ENCODE measurements around the gene CNOT10. TPM values are rescaled to one million over a fixed set of nuclear protein-coding genes. Genes with fewer than 3 reads are reported as not detected.
"Not testable (repeated sequence)": the region's sequence is repeated elsewhere in the genome, so short reads cannot be mapped to it uniquely, and the experiment has no call there.

The CNOT10 gene
- total and polyA plus RNA-seq, 2 donors (not counting 1 experiment from before 2014, with no cell fraction given): 17.5 to 28.6 TPM

GRCh38 chr3:32725721-32726120 is 40.7 kb downstream of the CNOT10 start:
- no peak overlapping the region for H3K27ac ChIP-seq (ENCODE audit: insufficient read depth, low read length)

GRCh38 chr3:32733631-32734229 is 48.7 kb downstream of the CNOT10 start:
- Histone ChIP-seq H3K79me2 (ENCODE audit: control insufficient read depth, insufficient read depth, low read length) (no peaks in the 10 kb centered on the region), H3K27me3 (ENCODE audit: control insufficient read depth, insufficient read depth, low read length) (no peaks in the 10 kb centered on the region), H3K36me3 (ENCODE audit: control insufficient read depth, insufficient read depth, low read length) (no peaks in the 10 kb centered on the region), H4K20me1 (ENCODE audit: control insufficient read depth, extremely low read depth, insufficient read depth, low read length) (peaks cover 2% of the 10 kb centered on the region), H3K4me2 (ENCODE audit: extremely low read depth, insufficient read depth, low read length) (no peak overlapping the region), H3K4me1 (ENCODE audit: control insufficient read depth, extremely low read depth, insufficient read depth, low read length) (no peaks in the 10 kb centered on the region), H3K9me3 (ENCODE audit: control insufficient read depth, insufficient read depth, low read depth, low read length) (no peaks in the 10 kb centered on the region), H2AFZ (ENCODE audit: low read length) (no peak overlapping the region), H3K4me3 (replicated peaks in 1 of 4; ENCODE audit: control extremely low read depth in 1 of 4, insufficient read depth in 1 of 4, low read depth in 3 of 4, low read length in 4 of 4) (no peak overlapping the region), H3K9ac (ENCODE audit: insufficient read depth, low read length) (no peak overlapping the region), H3K27ac (ENCODE audit: insufficient read depth, low read length) (no peak overlapping the region)
- DNase-seq (ENCODE audit: low read depth in 2 of 2): peak; percentile 16 to 70
- TF ChIP-seq CTCF (conservative IDR thresholded peaks at IDR 0.05 in 1 of 2, IDR thresholded peaks at IDR 0.05 in 1 of 2; ENCODE audit: low read depth in 1 of 2, low read length in 2 of 2) (peak; percentile 40 to 69), EZH2 (IDR thresholded peaks at IDR 0.05; ENCODE audit: low read length, missing control alignments) (no peak)

More at GRCh38 chr3:32725721-32726120, 40.7 kb downstream of the CNOT10 start:
- Histone ChIP-seq H3K79me2 (ENCODE audit: control insufficient read depth, insufficient read depth, low read length) (no peaks in the 10 kb centered on the region), H3K9me3 (ENCODE audit: control insufficient read depth, insufficient read depth, low read depth, low read length) (no peaks in the 10 kb centered on the region), H4K20me1 (ENCODE audit: control insufficient read depth, extremely low read depth, insufficient read depth, low read length) (no peaks in the 10 kb centered on the region), H2AFZ (ENCODE audit: low read length) (no peak overlapping the region), H3K4me3 (replicated peaks in 1 of 4; ENCODE audit: control extremely low read depth in 1 of 4, insufficient read depth in 1 of 4, low read depth in 3 of 4, low read length in 4 of 4) (no peak overlapping the region), H3K9ac (ENCODE audit: insufficient read depth, low read length) (no peak overlapping the region), H3K27me3 (ENCODE audit: control insufficient read depth, insufficient read depth, low read length) (no peaks in the 10 kb centered on the region), H3K36me3 (ENCODE audit: control insufficient read depth, insufficient read depth, low read length) (no peaks in the 10 kb centered on the region), H3K4me1 (ENCODE audit: control insufficient read depth, extremely low read depth, insufficient read depth, low read length) (no peaks in the 10 kb centered on the region), H3K4me2 (ENCODE audit: extremely low read depth, insufficient read depth, low read length) (no peak overlapping the region)
- DNase-seq (ENCODE audit: low read depth in 2 of 2): no peak
- TF ChIP-seq CTCF (conservative IDR thresholded peaks at IDR 0.05 in 1 of 2, IDR thresholded peaks at IDR 0.05 in 1 of 2; ENCODE audit: low read depth in 1 of 2, low read length in 2 of 2) (no peak), EZH2 (IDR thresholded peaks at IDR 0.05; ENCODE audit: low read length, missing control alignments) (no peak)

DNA sequence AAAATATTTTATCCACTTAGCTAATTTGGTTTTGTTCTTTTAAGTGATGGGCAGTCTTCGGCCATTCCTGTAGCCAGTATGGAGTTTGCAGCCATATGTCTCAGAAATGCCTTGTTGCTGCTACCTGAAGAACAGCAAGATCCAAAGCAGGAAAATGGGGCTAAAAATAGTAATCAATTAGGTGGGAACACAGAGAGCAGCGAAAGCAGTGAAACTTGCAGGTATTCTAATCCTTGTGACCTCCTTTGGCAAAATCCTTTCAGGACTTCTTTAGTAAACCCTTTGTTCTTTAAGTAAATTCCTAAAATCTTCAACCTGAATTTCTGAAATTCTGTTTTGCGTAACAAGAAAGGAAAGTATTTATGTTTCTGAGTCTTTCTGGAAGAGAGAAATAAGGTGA is 49.8 kb downstream of the CNOT10 start:
- no peaks in the 10 kb centered on the region for H3K36me3 ChIP-seq (ENCODE audit: control insufficient read depth, insufficient read depth, low read length)
- no peaks in the 10 kb centered on the region for H3K79me2 ChIP-seq (ENCODE audit: control insufficient read depth, insufficient read depth, low read length)
- no peaks in the 10 kb centered on the region for H3K4me1 ChIP-seq (ENCODE audit: control insufficient read depth, extremely low read depth, insufficient read depth, low read length)
- no peak overlapping the region for H3K27ac ChIP-seq (ENCODE audit: insufficient read depth, low read length)
- no peak overlapping the region for H3K4me2 ChIP-seq (ENCODE audit: extremely low read depth, insufficient read depth, low read length)
- H4K20me1 ChIP-seq (ENCODE audit: control insufficient read depth, extremely low read depth, insufficient read depth, low read length): peaks cover 2% of the 10 kb centered on the region
- no peak overlapping the region for H3K4me3 ChIP-seq (replicated peaks in 1 of 4; ENCODE audit: control extremely low read depth in 1 of 4, insufficient read depth in 1 of 4, low read depth in 3 of 4, low read length in 4 of 4)
- no peak overlapping the region for H2AFZ ChIP-seq (ENCODE audit: low read length)
- no peaks in the 10 kb centered on the region for H3K9me3 ChIP-seq (ENCODE audit: control insufficient read depth, insufficient read depth, low read depth, low read length)
- no peak overlapping the region for H3K9ac ChIP-seq (ENCODE audit: insufficient read depth, low read length)
- TF ChIP-seq CTCF (conservative IDR thresholded peaks at IDR 0.05 in 1 of 2, IDR thresholded peaks at IDR 0.05 in 1 of 2; ENCODE audit: low read depth in 1 of 2, low read length in 2 of 2): no peak
- no peak for TF ChIP-seq EZH2 (IDR thresholded peaks at IDR 0.05; ENCODE audit: low read length, missing control alignments)
- H3K27me3 ChIP-seq (ENCODE audit: control insufficient read depth, insufficient read depth, low read length): no peaks in the 10 kb centered on the region
- DNase-seq (ENCODE audit: low read depth in 2 of 2): no peak

DNA sequence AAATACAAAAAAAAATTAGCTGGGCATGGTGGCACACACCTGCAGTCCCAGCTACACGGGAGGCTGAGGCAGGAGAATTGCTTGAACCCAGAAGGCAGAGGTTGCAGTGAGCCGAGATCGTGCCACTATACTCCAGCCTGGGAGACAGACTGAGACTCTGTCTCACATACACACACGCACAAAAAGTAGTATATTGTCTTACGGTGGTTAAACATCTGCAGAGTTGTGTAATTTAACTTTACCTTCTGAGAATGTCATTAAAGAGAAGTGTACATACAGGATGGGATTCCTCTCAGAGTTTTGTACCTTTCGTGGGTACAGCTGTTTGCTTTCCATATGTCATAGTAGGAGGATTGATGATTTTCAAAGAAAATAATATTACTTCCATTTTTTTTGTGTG is 58.5 kb downstream of the CNOT10 start:
- H2AFZ ChIP-seq (ENCODE audit: low read length); H3K27ac ChIP-seq (ENCODE audit: insufficient read depth, low read length): not testable (repeated sequence)

More for the DNA sequence above, 58.5 kb downstream of the CNOT10 start:
- H3K79me2 ChIP-seq (ENCODE audit: control insufficient read depth, insufficient read depth, low read length); H4K20me1 ChIP-seq (ENCODE audit: control insufficient read depth, extremely low read depth, insufficient read depth, low read length); H3K9me3 ChIP-seq (ENCODE audit: control insufficient read depth, insufficient read depth, low read depth, low read length); H3K36me3 ChIP-seq (ENCODE audit: control insufficient read depth, insufficient read depth, low read length); DNase-seq (ENCODE audit: low read depth in 2 of 2); H3K4me1 ChIP-seq (ENCODE audit: control insufficient read depth, extremely low read depth, insufficient read depth, low read length); H3K4me3 ChIP-seq (replicated peaks in 1 of 4; ENCODE audit: control extremely low read depth in 1 of 4, insufficient read depth in 1 of 4, low read depth in 3 of 4, low read length in 4 of 4); H3K27me3 ChIP-seq (ENCODE audit: control insufficient read depth, insufficient read depth, low read length); H3K9ac ChIP-seq (ENCODE audit: insufficient read depth, low read length); H3K4me2 ChIP-seq (ENCODE audit: extremely low read depth, insufficient read depth, low read length): not testable (repeated sequence)
